ENCODE measurements around the gene MCTP1. TPM values are rescaled to one million over a fixed set of nuclear protein-coding genes. Genes with fewer than 3 reads are reported as not detected.

MCTP1 gene
- total and polyA plus RNA-seq, 4 experiments from 2014 or later: 0.31 to 0.42 (median 0.39) TPM; not detected in 1

- no peaks in the 10 kb centered on the region for H3K9me3 ChIP-seq (ENCODE audit: control insufficient read depth in 1 of 2, low read length in 2 of 2)
- no peaks in the 10 kb centered on the region for H3K4me1 ChIP-seq (ENCODE audit: insufficient read depth, low read length)
- Mint-ChIP-seq H3K9me3 (peaks cover 0 to 2% (median 0%) of the 10 kb centered on the region in 8 donors), H3K27me3 (peaks cover 2 to 10% of the 10 kb centered on the region in 2 donors), H3K27ac (no peak overlapping the region), H3K4me3 (no peak overlapping the region), H3K36me3 (no peaks in the 10 kb centered on the region), H3K4me1 (no peaks in the 10 kb centered on the region)
- DNase-seq: no peak
- H3K27ac ChIP-seq (ENCODE audit: low read depth, low read length): no peak overlapping the region
- intact Hi-C loops (cut with micrococcal nuclease): no loop called here
- ChIA-PET CTCF (ENCODE audit: partially characterized antibody) (no interaction called here), POLR2A (ENCODE audit: partially characterized antibody) (no interaction called here)
- H3K4me3 ChIP-seq (ENCODE audit: low read length in 2 of 2): no peak overlapping the region
- H3K27me3 ChIP-seq (ENCODE audit: insufficient read depth, low read length): no peaks in the 10 kb centered on the region
- no peaks in the 10 kb centered on the region for H3K36me3 ChIP-seq (ENCODE audit: insufficient read depth, low read length)
These were observed 13.8 kb upstream of the MCTP1 start for GRCh38 chr5:95298651-95299050.

GRCh38 chr5:95296291-95296690, 11.4 kb upstream of the MCTP1 start:
- POLR2A ChIA-PET (ENCODE audit: partially characterized antibody): no interaction called here
- H3K36me3 Mint-ChIP-seq: no peaks in the 10 kb centered on the region
- H3K4me1 Mint-ChIP-seq: no peaks in the 10 kb centered on the region
- no peak overlapping the region for H3K4me3 Mint-ChIP-seq
- Histone ChIP-seq H3K9me3 (ENCODE audit: control insufficient read depth in 1 of 2, low read length in 2 of 2) (no peaks in the 10 kb centered on the region), H3K4me3 (ENCODE audit: low read length in 2 of 2) (no peak overlapping the region), H3K36me3 (ENCODE audit: insufficient read depth, low read length) (no peaks in the 10 kb centered on the region), H3K4me1 (ENCODE audit: insufficient read depth, low read length) (no peaks in the 10 kb centered on the region), H3K27me3 (ENCODE audit: insufficient read depth, low read length) (no peaks in the 10 kb centered on the region), H3K27ac (ENCODE audit: low read depth, low read length) (no peak overlapping the region)
- no peak for DNase-seq
- no peak overlapping the region for H3K27ac Mint-ChIP-seq
- peaks cover 5 to 11% of the 10 kb centered on the region in 2 donors for H3K27me3 Mint-ChIP-seq
- H3K9me3 Mint-ChIP-seq: peaks cover 0 to 4% (median 0%) of the 10 kb centered on the region in 8 donors
- CTCF ChIA-PET (ENCODE audit: partially characterized antibody): no interaction called here
- intact Hi-C loops (cut with micrococcal nuclease): no loop called here

GRCh38 chr5:95285409-95285755, 488 bp upstream of the MCTP1 start:
- intact Hi-C loops (cut with micrococcal nuclease): no loop called here
- ChIA-PET POLR2A (ENCODE audit: partially characterized antibody) (no interaction called here), CTCF (ENCODE audit: partially characterized antibody) (no interaction called here)
- H3K27ac Mint-ChIP-seq: no peak overlapping the region
- H3K9me3 Mint-ChIP-seq: peaks cover 0 to 5% (median 2%) of the 10 kb centered on the region in 8 donors
- peaks cover 12% of the 10 kb centered on the region for H3K4me1 ChIP-seq (ENCODE audit: insufficient read depth, low read length)
- no peaks in the 10 kb centered on the region for H3K36me3 Mint-ChIP-seq
- H3K4me1 Mint-ChIP-seq: peaks cover 3 to 15% (median 11%) of the 10 kb centered on the region in 4 donors
- no peaks in the 10 kb centered on the region for H3K9me3 ChIP-seq (ENCODE audit: control insufficient read depth in 1 of 2, low read length in 2 of 2)
- no peaks in the 10 kb centered on the region for H3K36me3 ChIP-seq (ENCODE audit: insufficient read depth, low read length)
- H3K4me3 Mint-ChIP-seq: peak overlapping the region; percentile 35 to 84 (median 72)
- H3K27me3 Mint-ChIP-seq: peaks cover 30 to 44% of the 10 kb centered on the region in 2 donors
- no peak overlapping the region for H3K4me3 ChIP-seq (ENCODE audit: low read length in 2 of 2)
- H3K27ac ChIP-seq (ENCODE audit: low read depth, low read length): no peak overlapping the region
- DNase-seq: no peak
- H3K27me3 ChIP-seq (ENCODE audit: insufficient read depth, low read length): peaks cover 20% of the 10 kb centered on the region

- no peaks in the 10 kb centered on the region for H3K36me3 Mint-ChIP-seq
- intact Hi-C loops (cut with micrococcal nuclease): no loop called here
- peaks cover 20% of the 10 kb centered on the region for H3K27me3 ChIP-seq (ENCODE audit: insufficient read depth, low read length)
- no peak overlapping the region for H3K4me3 ChIP-seq (ENCODE audit: low read length in 2 of 2)
- ChIA-PET CTCF (ENCODE audit: partially characterized antibody) (no interaction called here), POLR2A (ENCODE audit: partially characterized antibody) (no interaction called here)
- no peaks in the 10 kb centered on the region for H3K36me3 ChIP-seq (ENCODE audit: insufficient read depth, low read length)
- peak in 1 of 5 donors; percentile 5 for DNase-seq
- peaks cover 30 to 44% of the 10 kb centered on the region in 2 donors for H3K27me3 Mint-ChIP-seq
- H3K9me3 ChIP-seq (ENCODE audit: control insufficient read depth in 1 of 2, low read length in 2 of 2): no peaks in the 10 kb centered on the region
- peaks cover 3 to 15% (median 11%) of the 10 kb centered on the region in 4 donors for H3K4me1 Mint-ChIP-seq
- no peak overlapping the region for H3K27ac ChIP-seq (ENCODE audit: low read depth, low read length)
- no peak overlapping the region for H3K27ac Mint-ChIP-seq
- peaks cover 12% of the 10 kb centered on the region for H3K4me1 ChIP-seq (ENCODE audit: insufficient read depth, low read length)
- peaks cover 0 to 5% (median 2%) of the 10 kb centered on the region in 8 donors for H3K9me3 Mint-ChIP-seq
- H3K4me3 Mint-ChIP-seq: peak overlapping the region in 1 of 8 donors; percentile 75
These were observed 928 bp downstream of the MCTP1 start for GRCh38 chr5:95283761-95284571.

GRCh38 chr5:95283022-95283615, 1.8 kb downstream of the MCTP1 start:
- no peak overlapping the region for H3K27ac ChIP-seq (ENCODE audit: low read depth, low read length)
- no peaks in the 10 kb centered on the region for H3K36me3 ChIP-seq (ENCODE audit: insufficient read depth, low read length)
- Mint-ChIP-seq H3K4me1 (peaks cover 3 to 15% (median 11%) of the 10 kb centered on the region in 4 donors), H3K36me3 (no peaks in the 10 kb centered on the region), H3K27me3 (peaks cover 30 to 42% of the 10 kb centered on the region in 2 donors), H3K4me3 (peak overlapping the region; percentile 37 to 79 (median 68)), H3K27ac (no peak overlapping the region), H3K9me3 (peaks cover 0 to 5% (median 0%) of the 10 kb centered on the region in 8 donors)
- peaks cover 12% of the 10 kb centered on the region for H3K4me1 ChIP-seq (ENCODE audit: insufficient read depth, low read length)
- H3K4me3 ChIP-seq (ENCODE audit: low read length in 2 of 2): no peak overlapping the region
- POLR2A ChIA-PET (ENCODE audit: partially characterized antibody): no interaction called here
- CTCF ChIA-PET (ENCODE audit: partially characterized antibody): no interaction called here
- no peak for DNase-seq
- H3K9me3 ChIP-seq (ENCODE audit: control insufficient read depth in 1 of 2, low read length in 2 of 2): no peaks in the 10 kb centered on the region
- peaks cover 20% of the 10 kb centered on the region for H3K27me3 ChIP-seq (ENCODE audit: insufficient read depth, low read length)
- intact Hi-C loops (cut with micrococcal nuclease): no loop called here

GRCh38 chr5:95281226-95281625, 3.7 kb downstream of the MCTP1 start:
- Histone ChIP-seq H3K27ac (ENCODE audit: low read depth, low read length) (no peak overlapping the region), H3K36me3 (ENCODE audit: insufficient read depth, low read length) (no peaks in the 10 kb centered on the region), H3K4me1 (ENCODE audit: insufficient read depth, low read length) (peaks cover 12% of the 10 kb centered on the region), H3K9me3 (ENCODE audit: control insufficient read depth in 1 of 2, low read length in 2 of 2) (no peaks in the 10 kb centered on the region), H3K27me3 (ENCODE audit: insufficient read depth, low read length) (peaks cover 15% of the 10 kb centered on the region), H3K4me3 (ENCODE audit: low read length in 2 of 2) (no peak overlapping the region)
- Mint-ChIP-seq H3K36me3 (no peaks in the 10 kb centered on the region), H3K4me3 (no peak overlapping the region), H3K9me3 (peaks cover 0 to 3% (median under 1%) of the 10 kb centered on the region in 8 donors), H3K27me3 (peaks cover 20 to 32% of the 10 kb centered on the region in 2 donors), H3K27ac (no peak overlapping the region), H3K4me1 (peaks cover 3 to 15% (median 11%) of the 10 kb centered on the region in 4 donors)
- intact Hi-C loops (cut with micrococcal nuclease): no loop called here
- no peak for DNase-seq
- ChIA-PET POLR2A (ENCODE audit: partially characterized antibody) (no interaction called here), CTCF (ENCODE audit: partially characterized antibody) (no interaction called here)

- Mint-ChIP-seq H3K27ac (no peak overlapping the region), H3K4me3 (no peak overlapping the region), H3K27me3 (peaks cover 21 to 27% of the 10 kb centered on the region in 2 donors), H3K9me3 (peaks cover 0 to 5% (median 2%) of the 10 kb centered on the region in 8 donors), H3K4me1 (peaks cover 3 to 12% (median 10%) of the 10 kb centered on the region in 4 donors), H3K36me3 (no peaks in the 10 kb centered on the region)
- intact Hi-C loops (cut with micrococcal nuclease): no loop called here
- ChIA-PET CTCF (ENCODE audit: partially characterized antibody) (no interaction called here), POLR2A (ENCODE audit: partially characterized antibody) (no interaction called here)
- peaks cover 9% of the 10 kb centered on the region for H3K4me1 ChIP-seq (ENCODE audit: insufficient read depth, low read length)
- H3K36me3 ChIP-seq (ENCODE audit: insufficient read depth, low read length): no peaks in the 10 kb centered on the region
- no peaks in the 10 kb centered on the region for H3K9me3 ChIP-seq (ENCODE audit: control insufficient read depth in 1 of 2, low read length in 2 of 2)
- H3K27ac ChIP-seq (ENCODE audit: low read depth, low read length): no peak overlapping the region
- no peak for DNase-seq
- no peak overlapping the region for H3K4me3 ChIP-seq (ENCODE audit: low read length in 2 of 2)
- peaks cover 9% of the 10 kb centered on the region for H3K27me3 ChIP-seq (ENCODE audit: insufficient read depth, low read length)
These were observed 4.3 kb downstream of the MCTP1 start for GRCh38 chr5:95280401-95281095.

Data from CD4-positive, alpha-beta memory T cell (primary cell).